ENCODE data around the gene HCCS.

DNA sequence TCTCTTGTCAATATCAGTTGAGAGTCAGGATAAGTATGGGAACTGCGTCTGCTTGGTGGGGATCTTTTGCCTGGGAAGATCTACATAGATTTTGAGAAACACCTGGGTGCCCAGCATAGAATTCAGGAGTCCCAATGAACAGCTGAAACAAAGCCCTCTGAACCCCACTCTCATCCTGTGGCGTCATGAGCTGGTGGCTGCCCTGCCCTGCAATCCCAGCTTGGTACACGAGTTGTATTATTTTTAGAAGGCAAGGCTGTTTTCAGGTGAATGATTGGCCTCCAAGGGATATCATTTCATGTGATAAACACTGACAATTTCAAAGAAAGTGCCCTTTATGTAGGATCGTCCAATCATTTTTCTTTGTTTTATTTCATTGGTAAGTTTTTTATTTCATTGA, 60.8 kb downstream of the HCCS start:
- TF ChIP-seq CTCF (IDR thresholded peaks at IDR 0.05; ENCODE audit: low read length): no peak
- no peak for TF ChIP-seq EZH2 (IDR thresholded peaks at IDR 0.05; ENCODE audit: borderline replicate concordance, low read length)

Measured in OCI-LY1 (cell line).